GM23338 (cell line): ENCODE data around the gene PPP6R3.

Experiments used
- EZH2 ChIP-seq: fragments of 200-600 bp; sonication (generic); IDR thresholded peaks from one replicate; pipeline ENCODE4 v1.8.0; 2017; ENCODE audit warnings: antibody characterized with exemption, mild to moderate bottlenecking, low read depth; ENCODE audit not compliant: unreplicated experiment
- EZH2phosphoT487 ChIP-seq: fragments of 200-600 bp; sonication (generic); IDR thresholded peaks from one replicate; pipeline ENCODE4 v1.8.1; 2018; ENCODE audit warnings: antibody characterized with exemption; ENCODE audit not compliant: unreplicated experiment
- JUNB ChIP-seq: IDR thresholded peaks from one replicate; pipeline ENCODE4 v1.6.1; 2016; ENCODE audit warnings: antibody characterized with exemption; ENCODE audit not compliant: unreplicated experiment
- POLR2AphosphoS5 ChIP-seq: IDR thresholded peaks from 2 replicates; pipeline ENCODE4 v1.6.1; 2016; ENCODE audit warnings: antibody characterized with exemption, low read depth
- STAT1 ChIP-seq: IDR thresholded peaks from one replicate; pipeline ENCODE4 v1.6.1; 2016; ENCODE audit warnings: antibody characterized with exemption; ENCODE audit not compliant: unreplicated experiment
- TF ChIP-seq, protein P1 (sequence below), 2 experiments: fragments of 200-600 bp in 1 of 2; sonication (generic) in 1 of 2; conservative IDR thresholded peaks; 2 replicates each; pipeline versions ENCODE4 v1.5.1 to v1.6.1; 2016 to 2017; ENCODE audit warnings: antibody characterized with exemption in 2 of 2, low read depth in 2 of 2, mild to moderate bottlenecking in 2 of 2, moderate library complexity in 1 of 2
- TF ChIP-seq, protein P2 (sequence below): IDR thresholded peaks from one replicate; pipeline ENCODE4 v1.6.1; 2018; ENCODE audit warnings: antibody characterized with exemption; ENCODE audit not compliant: unreplicated experiment

DNA sequence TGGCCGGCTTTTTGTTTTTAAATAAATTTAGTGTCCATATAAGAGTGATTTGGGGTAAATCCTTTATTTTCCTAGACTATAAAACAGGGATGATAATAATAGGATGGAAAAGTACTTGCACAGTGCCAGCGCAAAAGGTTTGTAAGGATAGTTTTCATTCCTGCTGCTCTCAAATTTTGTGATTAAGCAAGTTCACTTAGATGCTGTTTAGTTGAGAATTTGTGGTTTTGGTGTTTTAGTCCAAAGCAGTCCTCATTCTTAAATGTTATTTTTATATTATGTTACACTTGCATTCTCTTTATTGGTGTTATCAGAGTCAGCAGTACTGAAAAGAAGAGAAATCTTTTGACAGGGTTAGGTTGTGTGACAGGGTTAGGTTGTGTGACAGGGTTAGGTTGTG, 47.9 kb downstream of the PPP6R3 start:
- TF ChIP-seq EZH2phosphoT487 (no peak), EZH2 (no peak), POLR2AphosphoS5 (no peak), JUNB (no peak), STAT1 (no peak)
- TF ChIP-seq, protein P1, sequence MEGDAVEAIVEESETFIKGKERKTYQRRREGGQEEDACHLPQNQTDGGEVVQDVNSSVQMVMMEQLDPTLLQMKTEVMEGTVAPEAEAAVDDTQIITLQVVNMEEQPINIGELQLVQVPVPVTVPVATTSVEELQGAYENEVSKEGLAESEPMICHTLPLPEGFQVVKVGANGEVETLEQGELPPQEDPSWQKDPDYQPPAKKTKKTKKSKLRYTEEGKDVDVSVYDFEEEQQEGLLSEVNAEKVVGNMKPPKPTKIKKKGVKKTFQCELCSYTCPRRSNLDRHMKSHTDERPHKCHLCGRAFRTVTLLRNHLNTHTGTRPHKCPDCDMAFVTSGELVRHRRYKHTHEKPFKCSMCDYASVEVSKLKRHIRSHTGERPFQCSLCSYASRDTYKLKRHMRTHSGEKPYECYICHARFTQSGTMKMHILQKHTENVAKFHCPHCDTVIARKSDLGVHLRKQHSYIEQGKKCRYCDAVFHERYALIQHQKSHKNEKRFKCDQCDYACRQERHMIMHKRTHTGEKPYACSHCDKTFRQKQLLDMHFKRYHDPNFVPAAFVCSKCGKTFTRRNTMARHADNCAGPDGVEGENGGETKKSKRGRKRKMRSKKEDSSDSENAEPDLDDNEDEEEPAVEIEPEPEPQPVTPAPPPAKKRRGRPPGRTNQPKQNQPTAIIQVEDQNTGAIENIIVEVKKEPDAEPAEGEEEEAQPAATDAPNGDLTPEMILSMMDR (conservative IDR thresholded peaks at IDR 0.05; ENCODE audit: low read depth in 2 of 2): no peak
- TF ChIP-seq, protein P2, sequence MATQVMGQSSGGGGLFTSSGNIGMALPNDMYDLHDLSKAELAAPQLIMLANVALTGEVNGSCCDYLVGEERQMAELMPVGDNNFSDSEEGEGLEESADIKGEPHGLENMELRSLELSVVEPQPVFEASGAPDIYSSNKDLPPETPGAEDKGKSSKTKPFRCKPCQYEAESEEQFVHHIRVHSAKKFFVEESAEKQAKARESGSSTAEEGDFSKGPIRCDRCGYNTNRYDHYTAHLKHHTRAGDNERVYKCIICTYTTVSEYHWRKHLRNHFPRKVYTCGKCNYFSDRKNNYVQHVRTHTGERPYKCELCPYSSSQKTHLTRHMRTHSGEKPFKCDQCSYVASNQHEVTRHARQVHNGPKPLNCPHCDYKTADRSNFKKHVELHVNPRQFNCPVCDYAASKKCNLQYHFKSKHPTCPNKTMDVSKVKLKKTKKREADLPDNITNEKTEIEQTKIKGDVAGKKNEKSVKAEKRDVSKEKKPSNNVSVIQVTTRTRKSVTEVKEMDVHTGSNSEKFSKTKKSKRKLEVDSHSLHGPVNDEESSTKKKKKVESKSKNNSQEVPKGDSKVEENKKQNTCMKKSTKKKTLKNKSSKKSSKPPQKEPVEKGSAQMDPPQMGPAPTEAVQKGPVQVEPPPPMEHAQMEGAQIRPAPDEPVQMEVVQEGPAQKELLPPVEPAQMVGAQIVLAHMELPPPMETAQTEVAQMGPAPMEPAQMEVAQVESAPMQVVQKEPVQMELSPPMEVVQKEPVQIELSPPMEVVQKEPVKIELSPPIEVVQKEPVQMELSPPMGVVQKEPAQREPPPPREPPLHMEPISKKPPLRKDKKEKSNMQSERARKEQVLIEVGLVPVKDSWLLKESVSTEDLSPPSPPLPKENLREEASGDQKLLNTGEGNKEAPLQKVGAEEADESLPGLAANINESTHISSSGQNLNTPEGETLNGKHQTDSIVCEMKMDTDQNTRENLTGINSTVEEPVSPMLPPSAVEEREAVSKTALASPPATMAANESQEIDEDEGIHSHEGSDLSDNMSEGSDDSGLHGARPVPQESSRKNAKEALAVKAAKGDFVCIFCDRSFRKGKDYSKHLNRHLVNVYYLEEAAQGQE: no peak
